Effector memory CD8-positive, alpha-beta T cell (primary cell): ENCODE measurements around the gene PRKCB.

Source experiments
- ATAC-seq: fragments of 150-1000 bp; cut with Tn5 transposase; replicated peaks from 2 replicates; pipeline ENCODE4 v1.10.0; 2021; ENCODE audit warnings: mild to moderate bottlenecking, moderate library complexity
- DNase-seq, 3 experiments: peaks; one replicate each; pipeline ENCODE4 v3.0.0; 2021
- H3K27ac Mint-ChIP-seq, 2 donors: one replicate each; pipeline ENCODE4 v1.8.0; 2022; ENCODE audit warnings: mild to moderate bottlenecking in 2 of 2, mixed read lengths in 2 of 2, moderate library complexity in 2 of 2
- H3K27me3 Mint-ChIP-seq, 2 donors: one replicate each; pipeline ENCODE4 v1.8.0; 2022; ENCODE audit warnings: mixed read lengths in 2 of 2
- H3K36me3 Mint-ChIP-seq: one replicate; pipeline ENCODE4 v1.8.0; 2022; ENCODE audit warnings: mild to moderate bottlenecking, moderate library complexity, mixed read lengths; ENCODE audit not compliant: insufficient read depth
- H3K4me1 Mint-ChIP-seq, 2 donors: one replicate each; pipeline ENCODE4 v1.8.0; 2022; ENCODE audit warnings: low read depth in 2 of 2, mixed read lengths in 2 of 2
- H3K4me3 Mint-ChIP-seq, 2 donors: one replicate each; pipeline ENCODE4 v1.8.0; 2022; ENCODE audit warnings: mild to moderate bottlenecking in 2 of 2, mixed read lengths in 2 of 2, moderate library complexity in 2 of 2
- H3K9me3 Mint-ChIP-seq, 2 donors: one replicate each; pipeline ENCODE4 v1.8.0; 2022; ENCODE audit warnings: mixed read lengths in 2 of 2

Gene PRKCB

DNA sequence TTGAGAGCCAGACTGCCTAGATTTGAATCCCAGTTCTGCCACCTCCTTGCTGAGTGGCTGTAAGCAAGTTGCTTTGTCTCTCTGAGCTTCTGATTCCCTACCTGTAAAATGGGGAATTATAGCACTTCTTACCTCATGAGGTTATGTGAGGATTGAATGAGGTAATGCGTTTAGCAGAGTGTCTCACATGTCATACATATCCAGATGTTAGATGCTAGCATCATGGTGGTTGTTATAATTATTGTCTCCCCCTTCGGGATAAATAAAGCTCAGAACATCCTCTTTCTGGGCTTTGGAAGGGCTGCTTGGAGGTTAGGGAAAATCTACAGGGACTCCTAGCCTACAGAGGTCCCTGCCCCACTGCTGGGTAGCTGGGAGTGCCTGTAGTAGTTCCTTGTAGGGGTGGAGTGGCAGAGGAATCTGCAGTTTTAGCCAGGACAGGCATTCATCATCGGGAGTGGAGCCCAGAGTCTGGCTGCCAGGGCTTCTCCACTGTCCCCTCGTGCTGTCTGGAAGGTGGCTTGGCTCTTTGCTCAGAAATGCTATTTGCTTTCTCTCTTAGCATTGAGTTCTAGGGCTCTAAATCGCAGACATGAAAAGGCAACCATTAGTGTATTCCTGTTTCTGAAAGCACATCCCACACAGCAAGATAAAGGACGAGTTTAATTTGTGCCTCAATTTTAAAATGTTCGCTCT lies 282.5 kb downstream of the PRKCB start:
- Mint-ChIP-seq H3K27me3 (no peaks in the 10 kb centered on the region), H3K36me3 (peaks cover 33% of the 10 kb centered on the region), H3K27ac (peak overlapping the region in 1 of 2 donors; percentile 68)

DNA sequence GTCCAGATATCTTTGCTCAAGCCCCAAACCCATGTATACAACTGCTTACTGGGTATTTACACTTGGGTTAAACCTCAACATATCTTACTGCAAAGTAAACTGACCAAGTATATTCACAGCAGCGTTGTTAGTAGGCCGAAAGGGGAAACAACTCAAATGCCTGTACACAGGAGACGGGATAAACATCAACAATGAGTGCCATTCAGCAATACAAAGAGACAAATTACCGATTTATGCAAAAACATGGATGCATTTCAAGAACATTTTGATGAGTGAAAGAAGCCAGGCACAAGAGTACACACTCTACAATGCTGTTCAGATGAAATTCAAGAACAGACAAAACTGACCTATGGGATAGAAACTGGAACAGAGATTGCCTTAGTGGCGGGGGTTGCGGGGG lies 284.0 kb downstream of the PRKCB start:
- no peak overlapping the region for H3K4me3 Mint-ChIP-seq
- DNase-seq (no peak), ATAC-seq (no peak)
- peaks cover 25% of the 10 kb centered on the region for H3K36me3 Mint-ChIP-seq
- no peak overlapping the region for H3K27ac Mint-ChIP-seq
- peaks cover 5 to 8% of the 10 kb centered on the region in 2 donors for H3K4me1 Mint-ChIP-seq
- no peaks in the 10 kb centered on the region for H3K27me3 Mint-ChIP-seq
- H3K9me3 Mint-ChIP-seq, result no peaks in the 10 kb centered on the region

More for the DNA sequence above, 282.5 kb downstream of the PRKCB start:
- no peaks in the 10 kb centered on the region for H3K9me3 Mint-ChIP-seq
- ATAC-seq, result no peak
- no peak overlapping the region for H3K4me3 Mint-ChIP-seq
- DNase-seq, result no peak
- peaks cover 5 to 15% of the 10 kb centered on the region in 2 donors for H3K4me1 Mint-ChIP-seq

DNA sequence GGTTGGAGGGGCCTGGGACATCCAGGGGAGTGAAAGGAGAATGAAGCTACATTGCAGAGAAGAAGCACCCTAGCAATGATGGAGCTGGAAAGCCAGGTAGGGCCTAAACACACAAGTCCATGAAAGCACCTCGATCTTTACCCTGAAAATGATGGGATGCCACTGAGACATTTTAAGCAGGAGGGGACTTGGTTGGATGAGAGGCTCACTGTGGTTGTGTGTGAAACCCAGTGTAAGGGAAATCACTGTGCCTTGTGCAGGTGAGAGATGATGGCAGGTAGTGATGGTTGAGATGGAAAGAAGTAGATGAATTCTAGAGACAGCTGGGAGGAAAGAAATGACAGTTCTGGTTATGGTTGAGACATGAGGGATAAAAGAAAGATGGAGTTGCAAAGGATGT lies 287.5 kb downstream of the PRKCB start:
- no peak for DNase-seq
- ATAC-seq, result no peak
- Mint-ChIP-seq H3K4me3 (no peak overlapping the region), H3K27ac (peak overlapping the region in 1 of 2 donors; percentile 81), H3K36me3 (peaks cover 41% of the 10 kb centered on the region), H3K9me3 (no peaks in the 10 kb centered on the region), H3K4me1 (peaks cover 8% of the 10 kb centered on the region in 2 donors), H3K27me3 (no peaks in the 10 kb centered on the region)

DNA sequence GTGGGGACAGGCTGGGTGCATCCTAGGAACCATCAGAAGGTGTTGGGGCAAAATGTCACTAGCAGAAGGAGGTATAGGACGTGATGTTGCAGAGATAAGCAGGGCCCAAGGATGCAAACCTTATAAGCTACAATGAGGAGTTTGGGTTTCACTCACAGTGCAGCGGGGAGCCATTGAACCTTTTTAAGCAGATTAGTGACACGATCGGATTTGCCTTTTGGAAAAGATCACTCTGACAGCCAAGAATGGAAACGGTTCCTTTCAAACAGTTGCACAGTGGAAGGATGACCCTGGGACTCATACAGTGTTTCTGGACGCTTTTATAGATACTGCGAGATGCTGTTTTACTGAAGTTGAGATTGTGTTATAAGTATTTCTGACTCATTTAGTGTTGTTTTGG lies 288.5 kb downstream of the PRKCB start:
- no peak for ATAC-seq
- peaks cover 44% of the 10 kb centered on the region for H3K36me3 Mint-ChIP-seq

DNA sequence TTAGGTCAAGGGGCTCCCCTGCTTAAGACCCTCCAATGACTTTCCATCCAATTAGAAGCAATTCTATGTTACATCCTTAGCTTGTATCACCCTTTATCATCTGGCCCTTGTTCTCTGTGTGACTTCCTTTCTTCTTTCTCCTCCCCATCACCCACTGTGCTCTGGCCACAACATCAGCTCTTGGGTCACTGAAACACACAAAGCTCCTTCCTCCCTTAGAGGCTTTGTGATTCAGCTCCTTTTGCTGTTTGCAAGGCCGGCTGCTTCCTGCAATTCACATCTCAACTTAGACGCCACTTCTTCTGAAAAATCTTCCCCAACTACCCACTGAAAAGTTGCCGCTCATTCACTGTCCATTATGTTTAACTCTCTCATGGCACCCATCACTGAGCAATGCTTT lies 289.4 kb downstream of the PRKCB start:
- no peaks in the 10 kb centered on the region for H3K27me3 Mint-ChIP-seq
- no peak for DNase-seq
- H3K36me3 Mint-ChIP-seq, result peaks cover 46% of the 10 kb centered on the region
- no peak for ATAC-seq
- H3K27ac Mint-ChIP-seq, result no peak overlapping the region
- H3K4me3 Mint-ChIP-seq, result no peak overlapping the region
- peaks cover 8 to 12% of the 10 kb centered on the region in 2 donors for H3K4me1 Mint-ChIP-seq
- no peaks in the 10 kb centered on the region for H3K9me3 Mint-ChIP-seq

More for the DNA sequence above, 288.5 kb downstream of the PRKCB start:
- Mint-ChIP-seq H3K27ac (no peak overlapping the region), H3K4me1 (peaks cover 8 to 9% of the 10 kb centered on the region in 2 donors), H3K4me3 (no peak overlapping the region), H3K9me3 (no peaks in the 10 kb centered on the region), H3K27me3 (no peaks in the 10 kb centered on the region)
- no peak for DNase-seq

DNA sequence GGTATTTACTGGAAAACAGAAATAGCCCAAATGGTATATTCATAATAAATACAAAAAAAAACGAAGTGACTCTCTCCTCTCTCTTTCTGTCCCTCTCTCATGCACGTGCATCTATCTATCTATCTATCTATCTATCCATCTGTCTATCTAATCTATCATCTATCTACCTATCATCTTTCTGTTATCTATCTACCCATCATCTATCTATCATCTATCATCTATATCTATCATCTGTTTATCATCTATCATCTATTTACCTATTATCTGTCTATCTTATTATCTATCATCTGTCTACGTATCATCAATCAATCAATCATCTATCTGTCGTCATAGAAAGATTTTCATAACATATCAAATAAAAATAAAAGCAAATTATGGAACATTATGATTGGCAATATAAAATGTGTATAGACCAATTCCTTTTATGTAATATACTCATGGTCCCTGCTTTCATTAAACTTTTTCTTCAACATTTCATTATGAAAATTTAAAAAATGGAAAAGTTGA lies 293.7 kb downstream of the PRKCB start:
- ATAC-seq (no peak), DNase-seq (no peak)
- H3K27ac Mint-ChIP-seq, result no peak overlapping the region
- no peaks in the 10 kb centered on the region for H3K27me3 Mint-ChIP-seq
- peaks cover 40% of the 10 kb centered on the region for H3K36me3 Mint-ChIP-seq
- no peaks in the 10 kb centered on the region for H3K9me3 Mint-ChIP-seq
- H3K4me1 Mint-ChIP-seq, result peaks cover 4 to 19% of the 10 kb centered on the region in 2 donors
- no peak overlapping the region for H3K4me3 Mint-ChIP-seq

DNA sequence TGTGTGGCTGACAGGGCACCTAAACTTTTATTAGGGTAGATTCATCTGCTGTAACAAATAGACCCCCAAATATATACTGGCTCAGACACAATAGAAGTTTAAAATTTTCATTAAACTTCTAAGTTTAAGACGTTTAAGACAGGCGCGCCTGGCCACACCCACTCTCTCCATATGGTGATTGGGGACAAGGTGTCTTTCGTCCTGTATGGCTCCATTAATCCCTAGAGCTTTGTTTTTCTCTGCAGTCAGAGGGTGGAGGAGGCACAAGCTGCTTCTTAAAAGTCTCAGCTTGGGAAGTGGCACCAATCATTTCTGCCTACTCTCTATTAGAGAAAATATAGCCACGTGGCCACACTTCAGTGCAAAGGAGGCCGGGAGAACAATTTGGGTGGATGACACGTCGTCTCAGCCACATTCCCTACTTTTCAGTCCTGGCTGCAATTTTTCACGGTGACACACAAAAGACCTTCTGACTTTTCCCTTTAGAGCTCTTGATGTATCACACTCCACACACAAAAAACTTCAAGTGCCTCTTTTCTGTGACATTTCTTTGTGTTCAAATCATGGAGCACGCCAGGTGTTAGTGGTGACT lies 294.8 kb downstream of the PRKCB start:
- ATAC-seq (no peak), DNase-seq (no peak)
- H3K4me3 Mint-ChIP-seq, result no peak overlapping the region
- peaks cover 38% of the 10 kb centered on the region for H3K36me3 Mint-ChIP-seq
- H3K27me3 Mint-ChIP-seq, result no peaks in the 10 kb centered on the region
- H3K27ac Mint-ChIP-seq, result peak overlapping the region in 1 of 2 donors; percentile 16
- H3K9me3 Mint-ChIP-seq, result no peaks in the 10 kb centered on the region
- H3K4me1 Mint-ChIP-seq, result peaks cover 4 to 19% of the 10 kb centered on the region in 2 donors

DNA sequence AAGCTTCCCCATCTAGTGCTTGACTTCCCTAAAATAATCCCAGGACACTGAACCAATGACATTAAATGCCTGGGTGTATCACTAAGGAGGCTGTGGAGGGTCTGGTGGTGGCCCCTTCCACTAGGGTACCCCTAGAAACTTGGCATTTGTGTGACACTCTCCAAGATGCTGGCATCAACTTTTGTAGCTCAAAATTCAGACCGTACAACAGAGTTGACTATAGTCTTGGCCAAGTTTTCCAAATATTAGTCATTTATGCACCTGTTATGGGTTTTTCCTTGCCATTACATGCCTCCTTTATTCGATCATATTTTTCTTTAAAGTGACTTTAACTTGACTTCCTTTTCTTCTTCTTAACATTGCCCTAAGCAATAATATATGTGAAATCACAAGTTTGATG lies 295.5 kb downstream of the PRKCB start:
- DNase-seq (no peak), ATAC-seq (no peak)
- H3K36me3 Mint-ChIP-seq, result peaks cover 40% of the 10 kb centered on the region
- H3K4me1 Mint-ChIP-seq, result peaks cover 2 to 14% of the 10 kb centered on the region in 2 donors
- H3K4me3 Mint-ChIP-seq, result no peak overlapping the region
- peak overlapping the region in 1 of 2 donors; percentile 16 for H3K27ac Mint-ChIP-seq
- no peaks in the 10 kb centered on the region for H3K9me3 Mint-ChIP-seq
- no peaks in the 10 kb centered on the region for H3K27me3 Mint-ChIP-seq

DNA sequence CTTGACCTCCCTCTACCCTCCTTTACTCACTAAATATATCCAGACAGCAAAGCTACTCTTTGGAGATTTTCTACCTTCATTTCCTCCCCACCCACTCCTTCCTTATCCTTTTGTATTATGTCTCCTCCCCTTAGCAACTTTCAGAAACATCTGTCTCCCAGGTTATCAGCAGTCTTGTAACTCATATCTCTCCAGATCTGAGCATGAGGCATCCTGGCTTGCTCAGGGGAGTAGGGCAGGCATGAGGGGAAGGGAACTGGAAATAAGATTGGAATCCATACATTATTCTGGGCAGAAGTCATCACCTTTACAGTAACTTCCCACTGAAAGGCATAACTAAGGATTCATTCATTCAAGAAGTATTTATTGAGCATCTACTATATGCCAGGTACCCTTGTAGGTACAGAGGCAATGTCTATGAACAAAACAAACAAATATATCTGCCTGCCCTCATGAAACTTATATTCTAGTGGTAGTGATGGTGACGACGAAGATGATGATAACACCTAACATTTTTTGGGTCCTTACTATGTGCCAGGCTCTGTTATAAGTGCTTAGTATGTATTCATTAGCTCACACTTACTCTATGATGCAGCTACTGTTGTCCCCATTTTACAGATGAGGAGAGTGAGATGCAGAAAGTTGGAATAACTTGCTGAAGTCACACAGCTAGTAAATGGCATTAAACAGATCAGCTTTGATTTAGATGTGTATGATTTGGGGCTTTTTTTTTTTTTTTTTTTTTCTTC lies 296.4 kb downstream of the PRKCB start:
- Mint-ChIP-seq H3K27me3 (no peaks in the 10 kb centered on the region), H3K9me3 (no peaks in the 10 kb centered on the region), H3K4me1 (peaks cover 2 to 14% of the 10 kb centered on the region in 2 donors), H3K36me3 (peaks cover 37% of the 10 kb centered on the region), H3K27ac (peak overlapping the region in 1 of 2 donors; percentile 14), H3K4me3 (no peak overlapping the region)
- ATAC-seq, result no peak
- DNase-seq, result no peak

DNA sequence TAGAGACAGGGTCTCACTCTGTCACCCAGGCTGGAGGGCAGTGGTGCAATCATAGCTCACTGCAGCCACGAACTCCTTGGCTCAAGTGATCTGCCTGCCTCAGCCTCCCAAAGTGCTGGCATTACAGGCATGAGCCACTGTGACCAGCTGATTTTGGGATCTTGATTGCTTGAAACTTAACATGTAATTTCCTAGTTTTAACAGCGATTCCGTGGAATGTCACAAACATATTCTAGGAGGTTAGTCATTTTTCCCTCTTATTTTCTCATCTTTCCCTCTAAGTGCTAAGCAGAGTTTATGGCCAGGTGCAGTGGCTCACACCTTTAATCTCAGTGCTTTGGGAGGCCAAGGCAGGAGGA lies 297.0 kb downstream of the PRKCB start:
- Mint-ChIP-seq H3K36me3 (peaks cover 38% of the 10 kb centered on the region), H3K27me3 (no peaks in the 10 kb centered on the region), H3K27ac (peak overlapping the region in 1 of 2 donors; percentile 14), H3K4me1 (peaks cover 2 to 15% of the 10 kb centered on the region in 2 donors), H3K4me3 (no peak overlapping the region), H3K9me3 (no peaks in the 10 kb centered on the region)
- DNase-seq (no peak), ATAC-seq (no peak)

DNA sequence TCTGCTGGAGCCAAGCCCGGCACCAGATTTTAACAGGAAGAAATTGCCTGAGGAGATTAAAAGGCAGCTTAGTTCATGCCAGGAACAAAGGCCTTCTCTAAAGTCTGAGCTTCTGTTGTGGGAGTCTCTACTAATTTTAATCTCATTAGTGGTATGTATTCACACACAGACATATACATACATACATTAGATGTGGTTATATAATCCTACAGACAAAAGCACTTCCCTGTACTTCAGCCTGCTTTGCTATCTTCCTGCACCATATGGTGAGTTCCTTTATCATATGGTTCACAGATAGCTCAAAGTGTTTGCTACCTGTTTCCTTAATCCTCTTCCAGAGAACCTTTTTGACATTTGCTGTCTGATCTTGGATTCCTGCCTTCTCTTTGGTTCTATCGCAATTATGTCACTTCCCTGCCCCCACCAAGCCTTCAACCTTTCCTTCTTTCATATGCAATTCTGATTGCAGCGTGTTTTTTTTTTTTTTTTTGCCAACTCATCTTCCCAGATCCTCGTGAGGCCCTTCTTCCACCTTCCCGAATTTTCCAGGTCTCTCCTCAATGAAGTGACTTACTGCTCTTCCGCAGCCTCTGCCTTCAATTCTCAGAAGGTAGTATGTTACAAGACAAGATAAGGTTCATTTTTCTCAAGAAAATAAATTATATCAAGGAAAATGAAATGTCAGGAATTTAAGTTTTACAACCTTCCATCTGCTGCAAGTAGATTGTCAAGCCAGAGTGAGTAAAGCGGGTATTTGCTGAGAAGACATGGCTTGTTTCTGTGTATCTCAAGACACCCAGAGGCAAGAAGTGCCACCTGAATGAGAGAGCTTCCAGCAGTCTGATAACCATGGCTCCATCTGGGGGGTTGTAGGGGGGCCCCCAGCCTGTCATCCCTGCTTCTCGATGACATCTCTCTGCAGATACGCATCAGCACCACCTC lies 300.1 kb downstream of the PRKCB start:
- H3K27ac Mint-ChIP-seq, result peak overlapping the region in 1 of 2 donors; percentile 0
- H3K27me3 Mint-ChIP-seq, result no peaks in the 10 kb centered on the region
- H3K4me3 Mint-ChIP-seq, result no peak overlapping the region
- no peak for ATAC-seq
- peaks cover 2 to 27% of the 10 kb centered on the region in 2 donors for H3K4me1 Mint-ChIP-seq
- H3K9me3 Mint-ChIP-seq, result no peaks in the 10 kb centered on the region
- DNase-seq, result no peak
- peaks cover 35% of the 10 kb centered on the region for H3K36me3 Mint-ChIP-seq

DNA sequence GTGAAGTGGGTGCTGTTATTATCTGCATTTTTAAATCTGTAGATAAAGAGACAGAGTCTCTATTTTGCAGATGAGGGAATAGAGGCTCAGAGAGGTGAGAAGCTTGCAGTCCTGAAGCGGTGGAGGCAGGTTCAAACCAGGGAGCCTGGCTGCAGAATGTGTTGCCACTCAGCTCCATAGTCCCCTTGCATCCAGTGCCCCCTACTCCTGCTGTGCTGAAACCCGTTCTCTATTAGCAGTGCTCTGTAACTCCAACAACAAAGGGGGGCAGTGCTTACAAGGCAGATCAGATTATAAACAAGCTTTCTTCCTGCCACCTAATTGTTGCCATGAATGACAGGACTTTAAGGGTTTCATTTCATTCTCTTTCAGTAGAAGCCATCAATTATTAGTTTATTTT lies 302.2 kb downstream of the PRKCB start:
- ATAC-seq (no peak), DNase-seq (no peak)
- Mint-ChIP-seq H3K4me1 (peaks cover 4 to 33% of the 10 kb centered on the region in 2 donors), H3K27me3 (no peaks in the 10 kb centered on the region), H3K9me3 (no peaks in the 10 kb centered on the region), H3K4me3 (no peak overlapping the region), H3K27ac (peak overlapping the region in 1 of 2 donors; percentile 38), H3K36me3 (peaks cover 33% of the 10 kb centered on the region)

DNA sequence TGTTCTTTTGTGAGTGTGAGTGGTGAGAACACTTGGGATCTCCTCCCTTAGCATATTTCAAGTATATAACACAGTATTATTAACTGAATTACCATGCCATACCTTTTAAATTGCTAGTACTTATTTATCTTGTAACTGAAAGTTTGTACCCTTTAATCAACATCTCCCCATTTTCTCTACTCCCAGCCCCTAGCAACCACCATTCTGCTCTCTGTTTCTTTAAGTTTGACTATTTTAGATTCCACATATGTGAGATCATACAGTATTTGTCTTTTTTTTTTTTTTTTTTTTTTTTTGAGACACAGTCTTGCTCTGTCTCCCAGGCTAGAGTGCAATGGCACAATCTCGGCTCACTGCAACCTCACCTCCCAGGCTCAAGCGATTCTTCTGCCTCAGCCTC lies 302.8 kb downstream of the PRKCB start:
- Mint-ChIP-seq H3K27me3 (no peaks in the 10 kb centered on the region), H3K36me3 (peaks cover 28% of the 10 kb centered on the region), H3K4me1 (peaks cover 4 to 29% of the 10 kb centered on the region in 2 donors), H3K4me3 (no peak overlapping the region), H3K27ac (peak overlapping the region in 1 of 2 donors; percentile 38), H3K9me3 (no peaks in the 10 kb centered on the region)
- ATAC-seq (no peak), DNase-seq (no peak)
